SU-DHL-6 (cell line): ENCODE data around the gene RAB17.

Experiments
- H2AFZ ChIP-seq: fragments of 200-600 bp; sonication (generic); 2 replicates; pipeline ENCODE4 v1.6.1; 2014; ENCODE audit warnings: low read depth, mild to moderate bottlenecking, moderate library complexity, mixed read lengths, antibody characterized with exemption, low read length; ENCODE audit not compliant: severe bottlenecking
- H3F3A ChIP-seq: fragments of 200-600 bp; shearing (Covaris generic); 2 replicates; pipeline ENCODE4 v1.6.0; 2016; ENCODE audit warnings: antibody characterized with exemption, mild to moderate bottlenecking; ENCODE audit not compliant: insufficient read depth
- H3K27ac ChIP-seq: fragments of 200-600 bp; sonication (generic); 2 replicates; pipeline ENCODE4 v1.5.1; 2016; ENCODE audit warnings: low read depth, mild to moderate bottlenecking, low read length, moderate library complexity, mixed read lengths
- H3K27me3 ChIP-seq: fragments of 200-600 bp; sonication (generic), shearing (Covaris generic); 2 replicates; pipeline ENCODE4 v1.6.0; 2014; ENCODE audit warnings: mild to moderate bottlenecking, low read length
- H3K36me3 ChIP-seq: fragments of 200-600 bp; sonication (generic); 2 replicates; pipeline ENCODE4 v1.6.1; 2014; ENCODE audit warnings: mild to moderate bottlenecking, low read length, mixed read lengths
- H3K4me2 ChIP-seq: fragments of 300-600, 200-600 bp; shearing (Covaris generic), sonication (generic); 2 replicates; pipeline ENCODE4 v1.6.0; 2014; ENCODE audit warnings: low read length, low read depth, mild to moderate bottlenecking; ENCODE audit not compliant: poor library complexity, severe bottlenecking
- H3K4me3 ChIP-seq: fragments of 200-600 bp; sonication (generic); 2 replicates; pipeline ENCODE4 v1.5.1; 2014; ENCODE audit warnings: antibody characterized with exemption, low read length, mild to moderate bottlenecking, mixed read lengths; ENCODE audit not compliant: insufficient read depth, poor library complexity, severe bottlenecking
- H3K79me2 ChIP-seq: fragments of 200-600 bp; sonication (generic); 2 replicates; pipeline ENCODE4 v1.6.1; 2014; ENCODE audit warnings: mild to moderate bottlenecking, low read length, moderate library complexity; ENCODE audit not compliant: insufficient read depth
- H3K9ac ChIP-seq: fragments of 200-600 bp; sonication (generic); 2 replicates; pipeline ENCODE4 v1.7.0; 2014; ENCODE audit warnings: mild to moderate bottlenecking, low read length
- H3K9me2 ChIP-seq: fragments of 200-600 bp; sonication (generic); replicated peaks from 2 replicates; pipeline ENCODE4 v1.6.1; 2014; ENCODE audit warnings: low read length; ENCODE audit not compliant: insufficient read depth
- H3K9me3 ChIP-seq: fragments of 200-600 bp; sonication (generic); 2 replicates; pipeline ENCODE4 v1.6.1; 2014; ENCODE audit warnings: low read length, mixed read lengths; ENCODE audit not compliant: insufficient read depth
- H4K20me1 ChIP-seq: fragments of 200-600 bp; sonication (generic); 2 replicates; pipeline ENCODE4 v1.6.1; 2014; ENCODE audit warnings: low read depth, mild to moderate bottlenecking, antibody characterized with exemption, low read length, moderate library complexity, mixed read lengths
- EZH2phosphoT487 ChIP-seq: fragments of 200-600 bp; sonication (generic), shearing (Covaris generic); conservative IDR thresholded peaks from 2 replicates; pipeline ENCODE4 v1.6.1; 2018; ENCODE audit warnings: mild to moderate bottlenecking, antibody characterized with exemption, low read length, moderate library complexity, mixed read lengths
- TF ChIP-seq, protein P1 (sequence below): fragments of 200-600 bp; sonication (generic); IDR thresholded peaks from one replicate; pipeline ENCODE4 v1.5.1; 2017; ENCODE audit warnings: antibody characterized with exemption, mild to moderate bottlenecking, low read length, moderate library complexity; ENCODE audit not compliant: insufficient read depth, poor library complexity, severe bottlenecking

RAB17 gene

GRCh38 chr2:237594514-237594871 lies 4.0 kb upstream of the RAB17 start:
- no peak overlapping the region for H3K4me2 ChIP-seq
- H3K36me3 ChIP-seq: no peaks in the 10 kb centered on the region
- H2AFZ ChIP-seq: no peak overlapping the region
- H4K20me1 ChIP-seq: no peaks in the 10 kb centered on the region
- H3K4me3 ChIP-seq: no peak overlapping the region
- H3F3A ChIP-seq: no peaks in the 10 kb centered on the region
- H3K9me2 ChIP-seq: no peaks in the 10 kb centered on the region
- H3K79me2 ChIP-seq: no peaks in the 10 kb centered on the region
- no peak overlapping the region for H3K27ac ChIP-seq
- no peak for TF ChIP-seq EZH2phosphoT487
- TF ChIP-seq, protein P1, sequence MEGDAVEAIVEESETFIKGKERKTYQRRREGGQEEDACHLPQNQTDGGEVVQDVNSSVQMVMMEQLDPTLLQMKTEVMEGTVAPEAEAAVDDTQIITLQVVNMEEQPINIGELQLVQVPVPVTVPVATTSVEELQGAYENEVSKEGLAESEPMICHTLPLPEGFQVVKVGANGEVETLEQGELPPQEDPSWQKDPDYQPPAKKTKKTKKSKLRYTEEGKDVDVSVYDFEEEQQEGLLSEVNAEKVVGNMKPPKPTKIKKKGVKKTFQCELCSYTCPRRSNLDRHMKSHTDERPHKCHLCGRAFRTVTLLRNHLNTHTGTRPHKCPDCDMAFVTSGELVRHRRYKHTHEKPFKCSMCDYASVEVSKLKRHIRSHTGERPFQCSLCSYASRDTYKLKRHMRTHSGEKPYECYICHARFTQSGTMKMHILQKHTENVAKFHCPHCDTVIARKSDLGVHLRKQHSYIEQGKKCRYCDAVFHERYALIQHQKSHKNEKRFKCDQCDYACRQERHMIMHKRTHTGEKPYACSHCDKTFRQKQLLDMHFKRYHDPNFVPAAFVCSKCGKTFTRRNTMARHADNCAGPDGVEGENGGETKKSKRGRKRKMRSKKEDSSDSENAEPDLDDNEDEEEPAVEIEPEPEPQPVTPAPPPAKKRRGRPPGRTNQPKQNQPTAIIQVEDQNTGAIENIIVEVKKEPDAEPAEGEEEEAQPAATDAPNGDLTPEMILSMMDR: no peak
- H3K9me3 ChIP-seq: no peaks in the 10 kb centered on the region
- H3K9ac ChIP-seq: no peak overlapping the region
- no peaks in the 10 kb centered on the region for H3K27me3 ChIP-seq

DNA sequence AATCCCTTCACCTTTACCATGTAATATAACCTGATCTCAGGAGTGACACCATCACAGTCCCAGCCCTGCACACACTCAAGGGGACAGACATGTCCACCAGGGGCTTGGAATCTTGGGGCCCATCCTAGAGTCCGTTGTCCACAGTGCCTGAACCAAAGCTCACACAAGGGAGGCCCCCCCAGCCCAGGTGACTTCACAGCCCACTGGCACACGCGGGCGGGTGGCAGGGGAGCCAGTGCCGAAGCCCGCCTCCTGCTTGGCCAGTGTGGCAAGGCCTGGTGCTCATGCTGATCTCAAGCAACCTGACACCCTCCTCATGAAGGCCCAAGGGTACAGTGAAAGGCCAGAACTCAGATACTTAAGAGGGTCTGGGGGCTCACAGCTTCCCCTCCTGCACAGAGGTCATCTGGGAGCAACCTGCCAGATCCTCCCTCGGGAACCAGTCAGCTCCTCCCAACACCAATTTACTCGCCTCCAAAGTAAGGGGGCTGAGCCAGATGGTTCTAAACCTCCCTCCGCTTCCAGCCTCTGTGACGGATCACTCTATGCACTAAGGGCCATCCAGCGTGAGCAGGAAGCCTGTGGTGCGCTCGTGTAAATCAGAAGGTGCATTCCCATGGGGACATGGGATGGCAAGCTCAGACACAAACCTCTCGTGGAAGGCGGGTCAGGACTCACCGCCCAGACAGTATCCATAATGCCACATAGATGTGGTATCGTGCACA lies 3.2 kb upstream of the RAB17 start:
- Histone ChIP-seq H3K4me2 (no peak overlapping the region), H3K9me3 (no peaks in the 10 kb centered on the region), H3K4me3 (no peak overlapping the region), H2AFZ (no peak overlapping the region), H3K27me3 (no peaks in the 10 kb centered on the region), H3F3A (no peaks in the 10 kb centered on the region), H3K27ac (no peak overlapping the region), H3K9me2 (no peaks in the 10 kb centered on the region), H4K20me1 (no peaks in the 10 kb centered on the region), H3K9ac (no peak overlapping the region), H3K36me3 (no peaks in the 10 kb centered on the region), H3K79me2 (no peaks in the 10 kb centered on the region)
- no peak for TF ChIP-seq EZH2phosphoT487
- TF ChIP-seq, protein P1: no peak

- H3K9me2 ChIP-seq: no peaks in the 10 kb centered on the region
- H3K36me3 ChIP-seq: no peaks in the 10 kb centered on the region
- H3K27me3 ChIP-seq: no peaks in the 10 kb centered on the region
- no peaks in the 10 kb centered on the region for H4K20me1 ChIP-seq
- H3K79me2 ChIP-seq: no peaks in the 10 kb centered on the region
- H3F3A ChIP-seq: no peaks in the 10 kb centered on the region
- no peaks in the 10 kb centered on the region for H3K9me3 ChIP-seq
- H2AFZ ChIP-seq: no peak overlapping the region
- no peak overlapping the region for H3K4me2 ChIP-seq
- no peak overlapping the region for H3K9ac ChIP-seq
- TF ChIP-seq, protein P1: no peak
- no peak for TF ChIP-seq EZH2phosphoT487
- H3K27ac ChIP-seq: no peak overlapping the region
- no peak overlapping the region for H3K4me3 ChIP-seq
These were observed 2.5 kb upstream of the RAB17 start for GRCh38 chr2:237593036-237593435.
